GM21528 (cell line): ENCODE results near the gene PABPC1L.
A peak's percentile ranks its signal among the peaks of the same experiment; 100 is the strongest.
"Not testable (repeated sequence)": the region's sequence is repeated elsewhere in the genome, so short reads cannot be mapped to it uniquely, and the experiment has no call there.

Experiments used
- ATAC-seq: cut with Tn5 transposase; IDR thresholded peaks from one replicate; pipeline ENCODE4 v1.9.1; 2021; ENCODE audit warnings: mild to moderate bottlenecking, moderate library complexity; ENCODE audit not compliant: unreplicated experiment, low FRiP score

The PABPC1L gene

DNA sequence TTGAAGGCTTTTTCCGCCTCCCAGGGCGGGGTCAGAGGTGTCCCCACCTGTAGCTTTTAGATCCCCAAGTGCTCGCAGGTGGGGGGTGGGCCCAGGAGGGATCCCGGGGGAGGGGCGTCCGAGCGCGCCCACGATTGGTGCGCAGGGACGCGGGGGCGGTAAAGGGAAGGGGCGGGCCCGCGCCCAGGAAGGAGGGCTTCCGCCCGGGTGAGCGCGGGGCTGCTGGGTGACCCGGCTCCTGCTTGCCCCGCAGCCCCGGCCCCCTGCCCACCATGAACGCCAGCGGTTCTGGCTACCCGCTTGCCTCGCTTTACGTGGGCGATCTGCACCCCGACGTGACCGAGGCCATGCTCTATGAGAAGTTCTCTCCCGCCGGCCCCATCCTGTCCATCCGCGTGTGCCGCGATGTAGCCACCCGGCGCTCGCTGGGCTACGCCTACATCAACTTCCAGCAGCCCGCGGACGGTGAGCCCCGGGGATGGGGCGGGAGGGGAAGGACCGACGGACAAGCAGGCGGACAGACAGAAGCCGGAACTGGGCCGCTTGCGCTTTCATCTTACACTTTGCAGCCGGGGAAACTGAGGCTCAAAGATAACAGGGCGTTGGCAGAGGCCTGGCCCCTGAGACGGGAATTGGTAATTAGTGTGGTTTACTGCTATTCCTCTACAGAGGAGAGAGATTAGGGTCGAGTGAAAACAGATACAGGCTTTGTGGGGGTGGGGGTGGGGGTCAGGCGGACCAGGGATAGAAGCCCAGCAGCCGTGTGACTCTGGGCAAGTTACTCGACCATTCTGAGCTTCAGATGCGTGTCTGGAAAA, at the start of gene PABPC1L:
Gene PABPC1L (plus strand): TSS at position 189 of the 818 bp plus-strand sequence. CDS start 84 bp downstream, at position 273.
- peak; percentile 78 for ATAC-seq

DNA sequence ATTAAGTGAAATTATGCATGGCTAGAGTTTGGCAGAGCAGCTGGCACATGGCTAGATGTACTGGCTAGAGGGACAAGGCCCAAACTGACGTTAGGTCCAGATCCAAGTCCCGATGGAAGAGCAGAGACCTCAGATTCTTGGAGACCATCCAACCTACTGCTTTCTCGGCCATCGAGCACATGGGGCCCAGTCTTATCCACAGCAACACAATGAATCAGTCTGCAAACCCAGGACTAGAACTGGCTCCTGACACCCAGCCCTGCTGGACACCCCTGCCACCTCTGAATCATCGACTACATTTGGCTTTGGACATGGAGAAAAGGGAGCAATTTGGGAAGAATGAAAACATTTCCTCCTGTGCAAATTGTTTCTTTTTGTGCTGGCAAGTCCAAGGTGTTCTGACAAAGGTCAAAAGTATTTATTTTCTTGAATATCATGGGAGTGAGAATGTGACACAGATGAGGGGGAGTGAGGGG, 48.3 kb upstream of the PABPC1L start:
- no peak for ATAC-seq

DNA sequence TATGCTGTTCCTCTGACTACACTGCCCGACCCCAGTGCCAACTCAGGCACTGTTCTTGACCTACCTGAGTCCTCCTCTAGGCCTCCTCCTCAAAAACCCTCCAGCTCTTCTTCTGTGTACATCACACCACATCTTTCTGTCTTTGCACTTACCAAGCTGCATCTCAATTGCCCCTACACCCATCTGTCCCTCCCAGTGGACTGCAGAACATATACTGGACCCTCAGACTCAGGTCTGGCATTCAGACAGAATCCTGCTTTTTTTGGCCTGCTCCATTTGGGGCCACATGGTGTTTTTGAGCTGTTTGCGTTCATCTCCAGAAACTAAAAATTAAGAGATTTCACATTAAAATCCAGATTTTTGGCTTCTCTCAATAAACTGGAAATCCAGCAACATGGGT, 47.6 kb upstream of the PABPC1L start:
- ATAC-seq = no peak

DNA sequence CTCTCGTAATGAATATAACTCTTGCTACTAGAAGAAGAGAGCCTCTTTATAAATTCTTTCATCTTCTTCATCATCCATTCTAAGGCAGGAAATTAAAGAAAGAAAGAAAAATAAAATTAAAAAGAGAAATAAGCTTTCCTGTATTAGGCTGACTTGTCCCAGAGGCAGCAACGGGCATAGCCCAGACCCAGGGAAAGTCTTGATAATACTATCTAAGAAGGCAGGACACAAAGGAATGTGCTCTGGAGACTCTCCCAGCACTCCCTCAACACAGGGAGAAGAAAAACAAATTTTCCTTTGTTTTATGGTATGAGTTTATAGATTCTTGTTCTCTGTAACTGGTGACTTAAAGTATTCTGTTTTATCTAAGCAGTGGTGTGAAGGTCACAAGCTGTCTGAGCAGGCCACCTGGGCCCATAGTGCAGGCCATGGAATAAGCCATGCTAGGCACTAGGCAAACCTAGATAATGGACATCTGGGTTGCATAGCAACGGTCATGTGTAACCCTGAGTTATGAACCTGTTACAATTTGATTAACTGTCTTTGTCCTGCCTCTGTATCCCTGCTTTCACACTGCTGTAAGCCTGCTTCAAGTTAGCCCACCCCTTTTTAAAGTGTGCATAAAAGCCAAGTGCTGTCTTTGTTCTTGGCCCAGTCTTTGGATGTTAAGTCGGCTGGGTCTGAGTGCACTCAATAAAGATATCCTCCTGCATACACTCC, 46.3 kb upstream of the PABPC1L start:
- not testable (repeated sequence) for ATAC-seq

DNA sequence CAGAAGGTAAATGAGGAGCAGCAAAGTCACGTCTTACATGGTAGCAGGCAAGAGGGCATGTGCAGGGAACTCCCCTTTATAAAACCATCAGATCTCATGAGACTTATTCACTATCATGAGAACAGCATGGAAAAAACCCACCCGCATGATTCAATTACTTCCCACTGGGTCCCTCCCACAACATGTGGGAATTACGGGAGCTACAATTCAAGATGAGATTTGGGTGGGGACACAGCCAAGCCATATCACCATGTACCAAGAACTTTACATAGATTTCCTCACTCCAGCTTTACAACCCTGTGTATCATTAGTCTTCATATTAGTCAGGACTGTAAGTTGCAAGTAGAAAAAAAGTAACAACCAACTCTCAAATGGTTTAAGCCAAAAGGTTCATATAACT, 45.4 kb upstream of the PABPC1L start:
- not testable (repeated sequence) for ATAC-seq

DNA sequence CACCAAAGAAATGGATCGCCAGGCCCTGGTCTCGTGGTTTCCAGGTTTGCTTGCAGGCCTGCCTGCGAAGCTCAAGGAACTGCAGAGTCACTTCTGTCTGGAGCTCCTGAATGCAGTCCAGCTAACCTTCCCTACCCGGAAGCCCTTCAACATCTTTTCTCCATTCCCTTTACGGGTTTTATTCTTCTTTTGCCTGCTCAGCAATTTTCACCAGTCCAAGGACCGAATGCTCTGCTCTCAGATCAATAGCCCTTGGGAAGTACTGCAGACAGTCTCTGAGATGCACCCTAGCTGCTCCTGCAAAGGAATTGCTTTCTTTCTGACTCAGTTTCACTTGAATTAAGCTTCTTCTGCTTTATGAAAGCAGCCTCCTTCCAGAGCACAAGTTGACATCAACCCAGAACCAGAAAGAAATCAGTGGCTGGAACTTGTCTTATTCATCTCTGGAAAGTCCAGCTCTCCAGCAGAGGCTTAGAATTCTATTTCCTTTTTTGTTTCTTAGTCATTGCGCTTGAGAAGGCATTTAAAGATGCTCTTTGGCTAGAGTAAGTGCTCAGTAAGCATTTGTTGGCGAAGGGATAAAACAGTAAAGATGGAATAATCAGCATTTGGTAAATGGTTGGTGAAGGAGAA, 43.0 kb upstream of the PABPC1L start:
- no peak for ATAC-seq

DNA sequence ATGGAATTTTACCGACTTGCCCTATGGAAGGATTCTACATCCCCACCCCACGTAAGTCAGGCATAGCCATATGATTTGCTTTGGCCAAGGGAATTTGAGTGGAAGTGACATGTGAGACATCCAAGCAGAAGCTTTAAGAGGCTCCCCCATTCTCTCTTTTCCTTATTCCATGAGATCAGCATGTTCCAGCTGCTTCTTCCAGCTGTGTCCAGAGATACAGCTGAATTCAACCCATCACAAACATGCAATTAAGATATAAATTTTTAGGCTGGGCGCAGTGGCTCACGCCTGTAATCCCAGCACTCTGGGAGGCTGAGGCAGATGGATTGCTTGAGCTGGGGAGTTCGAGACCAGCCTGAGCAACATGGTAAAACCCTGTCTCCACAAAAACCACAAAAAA, 40.4 kb upstream of the PABPC1L start:
- ATAC-seq = no peak

DNA sequence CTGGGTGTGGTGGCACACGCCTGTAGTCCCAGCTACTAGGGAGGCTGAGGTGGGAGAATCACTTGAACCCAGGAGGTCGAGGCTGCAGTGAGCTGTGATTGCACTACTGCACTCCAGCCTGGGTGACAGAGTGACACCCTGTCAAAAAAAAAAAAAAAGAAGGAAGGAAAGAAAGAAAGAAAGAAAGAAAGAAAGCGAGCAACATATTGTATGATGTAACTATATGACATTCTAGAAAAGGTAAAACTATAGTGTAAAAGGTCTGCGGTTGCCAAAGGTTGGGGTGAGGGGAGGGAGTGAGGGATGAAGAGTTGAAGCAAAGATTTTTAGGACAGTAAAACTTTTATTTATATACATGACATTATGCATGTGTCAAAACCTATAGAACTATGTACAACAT, 27.5 kb upstream of the PABPC1L start:
- ATAC-seq = not testable (repeated sequence)

DNA sequence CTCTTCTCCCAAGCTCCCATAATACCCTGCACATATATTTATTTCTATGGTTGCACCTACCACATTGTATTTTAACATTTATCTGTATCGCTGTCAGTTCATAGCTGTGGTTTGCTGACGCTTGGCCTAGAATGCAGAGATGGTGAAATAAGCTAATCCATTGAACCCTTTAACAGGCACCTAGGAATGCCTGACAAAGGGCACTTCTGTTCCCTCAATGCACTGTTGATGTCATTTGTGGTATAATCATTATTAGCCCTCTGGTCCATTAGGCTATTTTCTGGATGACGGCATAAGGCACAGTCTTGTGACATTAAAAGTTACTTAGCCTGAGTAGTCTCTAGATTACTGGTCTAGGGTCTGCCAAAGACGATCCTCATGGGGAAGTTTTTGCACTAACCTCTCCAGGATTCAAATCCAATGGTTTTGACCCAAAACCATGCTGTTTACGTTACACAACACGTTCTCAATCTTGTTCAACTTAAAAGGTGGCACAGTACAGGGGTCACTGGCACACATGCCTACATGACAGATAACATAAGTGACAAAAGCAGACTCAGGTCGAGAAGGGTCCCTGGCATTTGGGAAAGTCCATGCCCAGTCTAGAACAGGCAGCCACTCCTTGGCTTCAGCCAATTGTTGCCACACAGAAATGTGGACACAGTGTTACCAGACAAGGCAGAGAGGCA, 26.5 kb upstream of the PABPC1L start:
- ATAC-seq = no peak

DNA sequence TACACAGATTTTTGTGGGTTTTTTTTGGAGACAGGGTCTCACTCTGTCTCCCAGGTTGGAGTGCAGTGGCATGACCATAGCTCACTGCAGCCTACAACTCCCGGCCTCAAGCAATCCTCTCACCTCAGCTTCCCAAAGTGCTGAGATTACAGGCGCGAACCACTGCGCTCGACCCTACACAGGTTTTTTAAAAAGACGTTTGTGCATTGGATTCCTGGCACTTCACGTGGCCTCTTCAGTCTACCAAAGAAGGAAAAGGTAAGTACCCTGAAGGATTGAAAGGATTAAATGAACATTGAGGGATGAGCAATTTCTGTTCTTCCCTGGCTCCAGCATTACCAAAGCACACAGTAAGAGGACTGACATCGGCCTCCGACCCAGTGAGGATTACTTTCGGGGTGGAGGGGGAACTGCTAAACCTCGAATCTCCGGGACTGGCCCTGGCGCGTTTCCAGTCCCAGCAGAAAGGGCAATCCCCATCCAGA, 24.9 kb upstream of the PABPC1L start:
- ATAC-seq = no peak

DNA sequence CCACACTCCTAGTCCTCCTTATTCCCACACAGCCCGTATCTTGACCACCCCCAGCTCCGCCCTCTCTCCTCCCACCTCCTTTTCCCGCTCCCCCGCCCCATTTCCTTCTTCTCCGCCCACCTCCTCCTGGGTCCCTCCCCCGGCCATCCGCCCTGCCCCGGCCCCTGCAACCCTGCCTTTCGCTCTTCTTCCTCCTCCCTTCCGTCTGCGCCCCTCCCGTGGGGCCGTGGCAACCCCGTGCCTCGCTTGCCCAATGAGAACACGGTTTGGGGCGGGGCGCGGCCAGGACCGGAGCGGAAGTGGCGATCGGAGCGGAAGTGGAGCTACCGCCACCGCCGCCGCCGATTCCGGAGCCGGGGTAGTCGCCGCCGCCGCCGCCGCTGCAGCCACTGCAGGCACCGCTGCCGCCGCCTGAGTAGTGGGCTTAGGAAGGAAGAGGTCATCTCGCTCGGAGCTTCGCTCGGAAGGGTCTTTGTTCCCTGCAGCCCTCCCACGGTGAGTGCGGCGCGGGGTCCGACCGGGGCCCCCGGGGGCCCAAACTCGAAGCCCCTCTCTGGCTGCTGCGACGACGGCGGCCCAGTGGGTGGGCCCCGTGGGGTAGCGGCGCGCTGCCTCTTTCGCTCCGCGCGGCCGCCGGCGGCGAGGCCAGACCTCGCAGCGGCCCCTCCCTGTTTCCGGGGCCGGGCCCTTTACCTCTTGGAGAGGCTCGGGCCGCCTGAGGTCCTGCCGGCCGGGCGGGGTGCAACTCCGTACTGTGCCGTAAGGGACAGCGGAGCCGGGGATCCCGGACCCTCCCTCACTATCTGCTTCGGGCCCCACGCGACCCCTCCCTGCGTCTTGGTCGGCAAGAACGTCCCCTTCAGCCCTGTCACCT, 24.2 kb upstream of the PABPC1L start, which contains the start of gene YWHAB:
Gene YWHAB (plus strand): TSS at position 314 of the 874 bp plus-strand sequence. CDS start 15,829 bp downstream, outside the sequence.
- ATAC-seq = peak; percentile 92

DNA sequence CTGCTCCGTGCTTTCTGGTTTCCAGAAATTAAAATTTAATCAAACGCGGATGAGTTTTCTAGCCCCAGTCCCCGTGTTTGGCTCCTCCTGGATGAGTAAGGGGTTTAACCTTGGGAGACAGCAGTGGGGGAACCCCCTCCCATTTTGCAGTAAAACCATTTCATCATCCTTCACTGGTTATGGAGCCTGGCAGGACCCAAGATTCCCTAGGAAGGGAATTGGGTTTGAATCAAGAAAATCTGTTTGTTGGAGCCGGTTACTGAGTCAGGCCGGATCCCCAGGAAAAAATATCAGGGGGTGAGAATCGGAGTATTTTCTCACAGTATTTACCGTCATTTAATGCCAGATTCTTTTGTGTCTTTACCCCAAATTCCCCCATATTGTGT, 23.6 kb upstream of the PABPC1L start:
- ATAC-seq = no peak

DNA sequence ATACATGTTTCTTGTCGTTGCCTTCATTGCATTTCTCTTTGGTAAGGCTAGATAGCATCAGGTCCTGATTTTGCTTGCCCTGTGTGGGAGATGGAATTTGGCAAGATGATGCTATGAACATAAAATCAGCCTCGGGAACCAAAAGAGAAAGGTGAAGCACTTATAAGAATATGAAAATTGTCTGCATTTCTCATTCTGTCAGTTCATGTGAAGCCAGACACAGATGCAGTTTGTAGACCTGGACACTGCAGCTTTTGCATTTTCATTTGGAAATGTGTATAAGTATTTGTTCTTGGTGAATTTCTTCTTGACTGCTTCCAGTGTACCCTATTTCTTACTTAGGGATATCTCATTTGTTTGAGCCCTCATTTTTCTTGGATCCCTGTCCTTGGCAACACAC, 23.0 kb upstream of the PABPC1L start:
- ATAC-seq = no peak

DNA sequence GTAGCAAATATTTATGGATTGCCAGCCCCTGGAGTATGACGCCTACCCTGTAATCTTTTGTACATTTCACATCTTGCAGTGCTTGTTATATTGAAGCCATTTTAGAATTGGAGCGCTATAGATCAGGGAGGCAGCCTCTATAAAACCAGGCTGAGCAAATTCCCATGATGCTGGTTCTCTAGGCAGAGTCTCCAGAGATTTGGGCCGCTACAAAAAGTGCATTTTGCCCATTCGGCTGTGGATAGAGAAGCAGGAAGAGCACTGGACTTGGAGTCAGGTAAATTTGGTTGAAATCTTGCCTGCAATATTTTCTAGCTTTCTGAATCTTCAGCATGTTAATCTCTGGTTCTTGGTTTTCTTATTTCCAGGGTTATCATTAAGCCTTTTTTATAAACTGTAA, 22.4 kb upstream of the PABPC1L start:
- no peak for ATAC-seq

DNA sequence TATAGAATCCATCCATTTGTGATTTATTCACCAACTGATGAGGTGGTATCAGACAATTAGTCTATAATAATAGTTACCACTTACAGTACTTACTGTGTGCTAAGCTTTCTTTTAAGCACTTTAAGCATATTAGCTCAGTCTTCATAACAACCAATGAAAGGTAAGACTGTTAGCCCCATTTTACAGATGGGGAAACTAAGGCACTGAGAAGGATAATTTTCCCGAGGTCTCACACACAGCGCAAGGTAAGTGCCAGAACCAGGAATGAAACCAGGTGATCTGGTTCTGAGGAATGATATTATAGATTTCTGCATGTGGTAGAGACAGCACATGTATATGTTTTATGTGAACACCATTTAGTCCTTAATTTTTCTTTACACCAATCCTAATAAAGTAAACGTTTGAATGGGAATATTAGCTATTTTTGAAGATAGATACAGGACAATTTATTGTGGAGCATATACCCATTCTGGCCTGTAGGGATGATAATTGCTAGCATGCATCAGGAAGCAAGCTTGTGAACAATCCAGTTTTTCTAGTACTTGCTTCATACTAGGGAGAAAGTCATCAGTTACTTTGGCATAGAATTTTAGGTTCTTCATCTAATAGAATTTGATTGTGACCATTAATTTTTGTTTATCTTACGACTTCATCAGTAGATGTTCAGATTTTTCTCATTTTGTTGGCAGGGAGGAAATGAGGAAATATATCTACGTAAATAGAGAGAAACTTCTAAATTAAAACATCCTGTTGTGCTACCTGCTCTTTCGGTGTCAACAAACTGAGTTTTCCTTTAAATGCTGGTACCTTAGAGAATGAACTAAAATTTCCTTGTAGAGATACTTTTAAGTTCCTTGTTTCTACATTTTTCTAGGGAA, 21.4 kb upstream of the PABPC1L start:
- no peak for ATAC-seq

DNA sequence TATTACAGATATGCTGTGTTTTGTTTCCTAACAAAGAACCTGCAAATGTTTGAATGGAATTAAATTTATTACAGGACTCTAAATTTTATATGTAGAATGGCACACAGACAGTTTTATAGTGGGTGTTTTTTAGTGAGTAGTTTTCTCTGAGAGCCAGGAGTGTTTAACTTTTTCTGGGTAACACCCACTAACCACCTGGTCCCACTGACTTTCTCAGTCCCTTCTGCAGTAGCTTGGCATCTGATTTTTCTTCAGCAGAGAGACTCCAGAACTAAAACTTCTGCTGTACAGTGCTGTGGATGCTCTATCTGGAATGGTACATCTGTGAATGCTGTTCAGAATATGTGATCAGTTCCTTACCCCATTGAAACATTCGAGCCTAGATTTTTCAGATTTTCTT, 18.0 kb upstream of the PABPC1L start:
- ATAC-seq = no peak

DNA sequence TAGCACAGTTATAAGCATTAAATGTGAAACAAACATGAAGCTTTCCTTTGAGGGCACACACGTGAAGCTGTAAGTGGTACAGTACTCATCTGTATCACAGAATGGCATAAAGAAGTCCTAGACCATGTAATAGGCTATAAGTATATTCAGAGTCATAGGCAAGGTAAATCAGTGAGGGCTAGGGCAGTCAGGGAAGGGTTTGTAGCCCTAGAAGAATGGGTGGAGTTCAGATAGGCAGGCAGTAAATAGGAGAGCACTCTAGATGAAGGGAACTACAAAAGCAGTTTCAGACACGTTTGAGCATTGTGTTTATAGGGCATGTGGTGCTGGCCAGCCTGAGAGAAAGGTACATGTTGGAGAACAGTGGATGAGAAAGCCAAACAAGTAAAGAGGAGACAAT, 14.9 kb upstream of the PABPC1L start:
- no peak for ATAC-seq

DNA sequence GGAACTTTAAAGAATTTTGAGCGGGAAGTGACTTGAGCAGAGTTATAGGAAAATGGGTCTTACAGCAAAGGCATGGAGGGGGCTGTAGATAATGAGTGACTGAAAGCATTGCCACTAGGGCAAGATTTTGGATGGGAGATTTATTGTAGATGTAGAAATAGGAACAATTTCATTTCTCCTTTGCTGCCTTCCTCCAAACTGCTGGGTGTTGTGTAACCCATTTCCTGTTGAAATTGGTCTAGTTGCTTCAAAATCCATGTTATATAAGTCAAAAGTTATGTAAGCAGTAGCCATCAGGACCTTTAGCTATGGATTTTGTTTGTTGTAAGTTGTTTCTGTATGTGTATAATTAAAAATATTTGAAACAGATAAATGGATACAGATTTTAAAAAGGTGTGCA, 13.3 kb upstream of the PABPC1L start:
- ATAC-seq = no peak

DNA sequence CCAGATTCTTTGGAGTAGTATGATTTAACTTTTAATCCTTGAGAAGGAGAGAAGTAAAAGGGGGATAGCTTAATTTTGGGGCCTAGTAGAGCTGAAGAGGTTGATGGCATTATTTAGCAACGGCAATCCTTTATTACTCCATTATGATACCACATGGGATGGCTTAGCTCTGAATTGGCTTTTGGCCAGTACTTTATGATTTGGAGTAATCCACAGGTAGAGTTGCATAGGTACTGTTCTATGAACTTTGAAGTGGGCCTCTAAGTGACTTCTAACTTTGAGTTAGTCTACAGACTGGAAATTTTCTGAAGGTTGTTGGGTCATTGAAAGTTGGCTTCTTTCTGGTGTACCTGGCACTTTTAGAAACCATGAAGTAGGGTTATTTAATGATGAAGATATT, 12.7 kb upstream of the PABPC1L start:
- ATAC-seq = no peak
